ENCODE results near the gene ALX1.

GRCh38 chr12:85253853-85254252 is 26.2 kb upstream of the ALX1 start:
- no peak for TF ChIP-seq EZH2phosphoT487 (IDR thresholded peaks at IDR 0.05; ENCODE audit: insufficient read depth, low read depth)
- TF ChIP-seq EZH2 (IDR thresholded peaks at IDR 0.05; ENCODE audit: insufficient read depth, poor library complexity, severe bottlenecking), result no peak
